B cell (primary cell): ENCODE measurements around the gene INF2. TPM values are rescaled to one million over a fixed set of nuclear protein-coding genes. Genes with fewer than 3 reads are reported as not detected.

Experiments
- ATAC-seq: fragments of 200-7000 bp; cut with Tn5 transposase; one replicate; pipeline ENCODE4 v1.10.0; 2021; ENCODE audit warnings: low read depth, mild to moderate bottlenecking, moderate number of reproducible peaks, moderate library complexity
- CTCF ChIA-PET: fragments of 350-600 bp; sonication (Branson Sonifier 250); formaldehyde crosslinking; loops from one replicate; lab custom pipeline; 2021; ENCODE audit warnings: antibody characterized with exemption, inconsistent platforms; lab: Charles Lee
- POLR2A ChIA-PET: fragments of 350-600 bp; sonication (Branson Sonifier 250); formaldehyde crosslinking; loops from one replicate; lab custom pipeline; 2021; ENCODE audit warnings: antibody characterized with exemption; lab: Charles Lee
- DNase-seq: peaks from one replicate; pipeline ENCODE4 v3.0.0; 2013
- H2AFZ ChIP-seq: 2 replicates; pipeline ENCODE4 v1.6.1; 2012; ENCODE audit warnings: mild to moderate bottlenecking, low read depth, low read length; ENCODE audit not compliant: insufficient read depth, poor library complexity, severe bottlenecking
- H3K27ac ChIP-seq, 2 donors: 1 replicate in 1 of 2; 2 replicates in 1 of 2; pipeline ENCODE4 v1.5.1; 2012 to 2013; ENCODE audit warnings: low read length in 2 of 2, mild to moderate bottlenecking in 2 of 2, moderate library complexity in 1 of 2
- H3K27me3 ChIP-seq, 4 experiments: fragments of 200-600 bp in 1 of 4; sonication (generic) in 1 of 4; replicated peaks in 1 of 4; 1 replicate in 2 of 4; 2 replicates in 2 of 4; pipeline versions ENCODE4 v1.6.1 to v1.7.0; 2013 to 2016; ENCODE audit warnings: low read length in 3 of 4, mild to moderate bottlenecking in 2 of 4, mixed read lengths in 1 of 4, moderate library complexity in 1 of 4; ENCODE audit not compliant: insufficient read depth in 4 of 4, control insufficient read depth in 3 of 4; ENCODE audit errors: control extremely low read depth in 1 of 4
- H3K36me3 ChIP-seq, 2 experiments: replicated peaks in 1 of 2; 1 replicate in 1 of 2; 2 replicates in 1 of 2; pipeline versions ENCODE4 v1.6.1 to v1.7.1; 2013; ENCODE audit warnings: low read length in 1 of 2; ENCODE audit not compliant: insufficient read depth in 2 of 2, control insufficient read depth in 1 of 2; ENCODE audit errors: control extremely low read depth in 1 of 2, extremely low read depth in 1 of 2
- H3K4me1 ChIP-seq, 2 donors: fragments of 200-600 bp in 1 of 2; sonication (generic) in 1 of 2; 1 replicate in 1 of 2; 2 replicates in 1 of 2; pipeline versions ENCODE4 v1.5.1 to v1.6.1; 2013 to 2017; ENCODE audit warnings: low read length in 2 of 2; ENCODE audit not compliant: control insufficient read depth in 2 of 2, insufficient read depth in 2 of 2
- H3K4me2 ChIP-seq: replicated peaks from 2 replicates; pipeline ENCODE3; 2012; ENCODE audit warnings: mild to moderate bottlenecking, low read depth, low read length; ENCODE audit not compliant: poor library complexity, severe bottlenecking
- H3K4me3 ChIP-seq, 5 experiments: fragments of 200-600 bp in 1 of 5; sonication (generic) in 1 of 5; 1 replicate in 3 of 5; 2 replicates in 2 of 5; pipeline versions ENCODE4 v1.5.1 to v1.7.0; 2011 to 2016; ENCODE audit warnings: low read length in 4 of 5, mild to moderate bottlenecking in 4 of 5, low read depth in 2 of 5, control low read depth in 1 of 5, moderate library complexity in 1 of 5; ENCODE audit not compliant: insufficient read depth in 1 of 5; ENCODE audit errors: control extremely low read depth in 1 of 5, extremely low read depth in 1 of 5
- H3K79me2 ChIP-seq: fragments of 200-600 bp; sonication (generic); one replicate; pipeline ENCODE4 v1.6.0; 2016; ENCODE audit warnings: low read length; ENCODE audit not compliant: control insufficient read depth, insufficient read depth
- H3K9ac ChIP-seq: fragments of 200-600 bp; sonication (generic); 2 replicates; pipeline ENCODE4 v1.6.1; 2017; ENCODE audit warnings: mild to moderate bottlenecking, low read length, moderate library complexity
- H3K9me3 ChIP-seq, 3 donors: one replicate each; pipeline versions ENCODE4 v1.6.1 to v1.7.1; 2013; ENCODE audit warnings: low read length in 2 of 3; ENCODE audit not compliant: control insufficient read depth in 2 of 3, insufficient read depth in 1 of 3; ENCODE audit errors: control extremely low read depth in 1 of 3
- H4K20me1 ChIP-seq: 2 replicates; pipeline ENCODE4 v1.6.0; 2012; ENCODE audit warnings: mild to moderate bottlenecking, low read length; ENCODE audit not compliant: insufficient read depth, control insufficient read depth, poor library complexity, severe bottlenecking
- H3K27ac Mint-ChIP-seq: one replicate; pipeline ENCODE4 v1.8.0; 2021; ENCODE audit warnings: mixed read lengths
- H3K27me3 Mint-ChIP-seq: one replicate; pipeline ENCODE4 v1.8.0; 2021; ENCODE audit warnings: mixed read lengths
- H3K4me1 Mint-ChIP-seq: one replicate; pipeline ENCODE4 v1.8.0; 2021; ENCODE audit warnings: mixed read lengths
- H3K4me3 Mint-ChIP-seq: one replicate; pipeline ENCODE4 v1.8.0; 2021; ENCODE audit warnings: mixed read lengths
- H3K9me3 Mint-ChIP-seq: one replicate; pipeline ENCODE4 v1.8.0; 2022; ENCODE audit warnings: mixed read lengths; ENCODE audit not compliant: insufficient read depth
- CTCF ChIP-seq: fragments of 200-600 bp; IDR thresholded peaks from one replicate; pipeline ENCODE4 v1.8.0; 2022; ENCODE audit warnings: antibody characterized with exemption, mild to moderate bottlenecking
- EZH2 ChIP-seq: IDR thresholded peaks from 2 replicates; pipeline ENCODE4 v1.6.1; 2012; ENCODE audit warnings: borderline replicate concordance, low read depth, mild to moderate bottlenecking, moderate library complexity, low read length; ENCODE audit not compliant: insufficient read depth, poor library complexity, severe bottlenecking
- WGBS: methylation state at CpG from one replicate; pipeline ENCODE4 v1.1.5; 2013; ENCODE audit warnings: missing lambda C conversion rate; ENCODE audit not compliant: insufficient coverage; 5-methylcytosine and 5-hydroxymethylcytosine counted together
- intact Hi-C: fragments of 100-400 bp; cut with micrococcal nuclease; formaldehyde crosslinking; loops from one replicate; pipeline ENCODE4 v1.10.0; 2022
- polyA plus RNA-seq: library from polyadenylated mRNA; depleted of rRNA; stranded (reverse); fragments of >200 nt; gene quantifications from 2 replicates; pipeline ENCODE4 v1.2.3, GENCODE V29; 2012
- total RNA-seq, 2 donors: library from RNA; stranded (reverse); fragments of 120-200 nt in 1 of 2; gene quantifications; 1 replicate in 1 of 2; 2 replicates in 1 of 2; pipeline versions ENCODE4 v1.2.3 to v1.2.4, GENCODE V29; 2013 to 2022

INF2 gene
- total and polyA plus RNA-seq, 2 donors (not counting 1 experiment from before 2014, with no cell fraction given): 90.2 to 100 TPM

- Histone ChIP-seq H3K9me3 (no peaks in the 10 kb centered on the region), H3K27ac (no peak overlapping the region), H3K4me1 (peaks cover 0 to 3% of the 10 kb centered on the region in 2 donors), H4K20me1 (no peaks in the 10 kb centered on the region), H3K36me3 (peaks cover 0 to 19% of the 10 kb centered on the region in 2 experiments), H3K79me2 (no peaks in the 10 kb centered on the region), H2AFZ (no peak overlapping the region), H3K27me3 (no peaks in the 10 kb centered on the region), H3K4me2 (no peak overlapping the region), H3K4me3 (no peak overlapping the region), H3K9ac (no peak overlapping the region)
- Mint-ChIP-seq H3K4me3 (no peak overlapping the region), H3K27me3 (no peaks in the 10 kb centered on the region), H3K4me1 (no peaks in the 10 kb centered on the region), H3K9me3 (no peaks in the 10 kb centered on the region), H3K27ac (no peak overlapping the region)
- ChIA-PET CTCF (interaction anchor here (0.6 kb wide), 1 partner anchor 802 kb away, joined by 4 read pairs; no protein-coding TSS in a partner anchor), POLR2A (no interaction called here)
- WGBS: 92% methylated on average over 11 of the region's 11 CpGs
- DNase-seq: no peak
- TF ChIP-seq EZH2: no peak
- no peak for TF ChIP-seq CTCF
- intact Hi-C loops: no loop called here
- no peak for ATAC-seq
These were observed 29.5 kb downstream of the INF2 start for GRCh38 chr14:104718871-104719270.

DNA sequence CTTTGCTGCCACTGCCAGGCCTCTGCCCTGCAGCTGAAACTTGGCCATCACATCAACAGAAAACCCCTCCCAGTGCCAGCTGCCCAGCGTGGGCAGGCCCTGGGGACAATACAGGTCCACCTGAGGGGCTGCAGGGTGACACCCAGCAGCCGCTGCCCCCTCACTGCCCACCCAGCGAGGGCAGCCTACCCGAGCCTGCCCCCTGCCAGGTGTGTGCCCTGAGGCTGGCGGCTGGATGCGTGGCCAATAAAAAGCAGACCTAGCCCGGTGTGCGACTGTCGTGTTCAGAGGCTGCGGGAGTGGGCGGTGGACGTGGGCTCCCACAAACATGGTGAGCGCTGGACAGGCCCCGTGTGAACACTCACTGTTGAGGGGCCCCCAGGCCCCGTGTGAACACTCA is 29.9 kb downstream of the INF2 start:
- no peaks in the 10 kb centered on the region for H3K9me3 Mint-ChIP-seq
- POLR2A ChIA-PET: no interaction called here
- no peak for TF ChIP-seq EZH2
- no peak for TF ChIP-seq CTCF
- no peak overlapping the region for H2AFZ ChIP-seq
- H3K9ac ChIP-seq: no peak overlapping the region
- H3K36me3 ChIP-seq: peaks cover 0 to 17% of the 10 kb centered on the region in 2 experiments
- H3K4me1 Mint-ChIP-seq: no peaks in the 10 kb centered on the region
- H4K20me1 ChIP-seq: no peaks in the 10 kb centered on the region
- no peak for DNase-seq
- H3K4me3 ChIP-seq: no peak overlapping the region
- 96% methylated on average over 15 of the region's 15 CpGs for WGBS
- peak overlapping the region; percentile 10 for H3K27ac Mint-ChIP-seq
- H3K4me1 ChIP-seq: peaks cover under 1 to 4% of the 10 kb centered on the region in 2 donors
- H3K4me3 Mint-ChIP-seq: no peak overlapping the region
- H3K27me3 ChIP-seq: no peaks in the 10 kb centered on the region
- no peak overlapping the region for H3K27ac ChIP-seq
- no peaks in the 10 kb centered on the region for H3K9me3 ChIP-seq
- H3K4me2 ChIP-seq: no peak overlapping the region
- ATAC-seq: no peak
- CTCF ChIA-PET: interaction anchor here (0.6 kb wide), 1 partner anchor 802 kb away, joined by 4 read pairs; no protein-coding TSS in a partner anchor
- H3K27me3 Mint-ChIP-seq: no peaks in the 10 kb centered on the region
- intact Hi-C loops: no loop called here
- no peaks in the 10 kb centered on the region for H3K79me2 ChIP-seq
